ENCODE data around the gene RPS5. TPM values are rescaled to one million over a fixed set of nuclear protein-coding genes. Genes with fewer than 3 reads are reported as not detected.
A peak's percentile ranks its signal among the peaks of the same experiment; 100 is the strongest.

Gene RPS5
- total and polyA plus RNA-seq, 9 of the 15 experiments (the other 6 are each of a cell fraction or from before 2014, with no cell fraction given): 1,228 to 3,570 (median 2,484) TPM

GRCh38 chr19:58346961-58347929, 39.8 kb upstream of the RPS5 start (continued):
- TF ChIP-seq, protein P1, sequence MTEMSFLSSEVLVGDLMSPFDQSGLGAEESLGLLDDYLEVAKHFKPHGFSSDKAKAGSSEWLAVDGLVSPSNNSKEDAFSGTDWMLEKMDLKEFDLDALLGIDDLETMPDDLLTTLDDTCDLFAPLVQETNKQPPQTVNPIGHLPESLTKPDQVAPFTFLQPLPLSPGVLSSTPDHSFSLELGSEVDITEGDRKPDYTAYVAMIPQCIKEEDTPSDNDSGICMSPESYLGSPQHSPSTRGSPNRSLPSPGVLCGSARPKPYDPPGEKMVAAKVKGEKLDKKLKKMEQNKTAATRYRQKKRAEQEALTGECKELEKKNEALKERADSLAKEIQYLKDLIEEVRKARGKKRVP (CRISPR knock-in tag; IDR thresholded peaks at IDR 0.05): no peak
- TF ChIP-seq CHCHD3 (CRISPR knock-in tag; IDR thresholded peaks at IDR 0.05) (no peak), ETV5 (CRISPR knock-in tag; IDR thresholded peaks at IDR 0.05; ENCODE audit: low read depth) (peak; percentile 18; the same call in 1 of the 2 replicates), SAFB (IDR thresholded peaks at IDR 0.05; ENCODE audit: borderline replicate concordance, low read depth, low read length) (peak; percentile 25; the same call in 1 of the 2 replicates), BHLHE40 (IDR thresholded peaks at IDR 0.05; ENCODE audit: low read length) (peak; percentile 74), TBP (optimal IDR thresholded peaks at IDR 0.05; ENCODE audit: low read depth, low read length) (peak; percentile 32), RBM14 (IDR thresholded peaks at IDR 0.05; ENCODE audit: borderline replicate concordance, insufficient read depth, low read depth, low read length) (0 out of 2 replicates have a peak, but pooled peaks have one; percentile 9), STAT6 (CRISPR knock-in tag; IDR thresholded peaks at IDR 0.05) (0 out of 2 replicates have a peak, but pooled peaks have one; percentile 15), SP2 (IDR thresholded peaks at IDR 0.05; ENCODE audit: extremely low read depth, low read depth, low read length, poor library complexity, severe bottlenecking) (no peak), NCOR1 (IDR thresholded peaks at IDR 0.05) (no peak), COPS2 (conservative IDR thresholded peaks at IDR 0.05) (no peak), SRSF7 (optimal IDR thresholded peaks at IDR 0.05; ENCODE audit: low read depth, low read length) (no peak), KDM4B (IDR thresholded peaks at IDR 0.05; ENCODE audit: borderline replicate concordance in 2 of 2, low read depth in 1 of 2) (no peak), SAP30 (IDR thresholded peaks at IDR 0.05; ENCODE audit: borderline replicate concordance, insufficient read depth, low read depth, low read length, poor library complexity, severe bottlenecking) (no peak), RBM25 (IDR thresholded peaks at IDR 0.05; ENCODE audit: low read depth, low read length, severe bottlenecking) (no peak)
- TF ChIP-seq, protein P2, sequence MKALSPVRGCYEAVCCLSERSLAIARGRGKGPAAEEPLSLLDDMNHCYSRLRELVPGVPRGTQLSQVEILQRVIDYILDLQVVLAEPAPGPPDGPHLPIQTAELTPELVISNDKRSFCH (CRISPR knock-in tag; IDR thresholded peaks at IDR 0.05): no peak
- TF ChIP-seq, protein P2 (tag; IDR thresholded peaks at IDR 0.05): 0 out of 2 replicates have a peak, but pooled peaks have one; percentile 59
- TF ChIP-seq, protein P3, sequence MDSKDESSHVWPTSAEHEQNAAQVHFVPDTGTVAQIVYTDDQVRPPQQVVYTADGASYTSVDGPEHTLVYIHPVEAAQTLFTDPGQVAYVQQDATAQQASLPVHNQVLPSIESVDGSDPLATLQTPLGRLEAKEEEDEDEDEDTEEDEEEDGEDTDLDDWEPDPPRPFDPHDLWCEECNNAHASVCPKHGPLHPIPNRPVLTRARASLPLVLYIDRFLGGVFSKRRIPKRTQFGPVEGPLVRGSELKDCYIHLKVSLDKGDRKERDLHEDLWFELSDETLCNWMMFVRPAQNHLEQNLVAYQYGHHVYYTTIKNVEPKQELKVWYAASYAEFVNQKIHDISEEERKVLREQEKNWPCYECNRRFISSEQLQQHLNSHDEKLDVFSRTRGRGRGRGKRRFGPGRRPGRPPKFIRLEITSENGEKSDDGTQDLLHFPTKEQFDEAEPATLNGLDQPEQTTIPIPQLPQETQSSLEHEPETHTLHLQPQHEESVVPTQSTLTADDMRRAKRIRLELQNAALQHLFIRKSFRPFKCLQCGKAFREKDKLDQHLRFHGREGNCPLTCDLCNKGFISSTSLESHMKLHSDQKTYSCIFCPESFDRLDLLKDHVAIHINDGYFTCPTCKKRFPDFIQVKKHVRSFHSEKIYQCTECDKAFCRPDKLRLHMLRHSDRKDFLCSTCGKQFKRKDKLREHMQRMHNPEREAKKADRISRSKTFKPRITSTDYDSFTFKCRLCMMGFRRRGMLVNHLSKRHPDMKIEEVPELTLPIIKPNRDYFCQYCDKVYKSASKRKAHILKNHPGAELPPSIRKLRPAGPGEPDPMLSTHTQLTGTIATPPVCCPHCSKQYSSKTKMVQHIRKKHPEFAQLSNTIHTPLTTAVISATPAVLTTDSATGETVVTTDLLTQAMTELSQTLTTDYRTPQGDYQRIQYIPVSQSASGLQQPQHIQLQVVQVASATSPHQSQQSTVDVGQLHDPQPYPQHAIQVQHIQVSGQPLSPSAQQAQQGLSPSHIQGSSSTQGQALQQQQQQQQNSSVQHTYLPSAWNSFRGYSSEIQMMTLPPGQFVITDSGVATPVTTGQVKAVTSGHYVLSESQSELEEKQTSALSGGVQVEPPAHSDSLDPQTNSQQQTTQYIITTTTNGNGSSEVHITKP (IDR thresholded peaks at IDR 0.05; ENCODE audit: partially characterized antibody): peak; percentile 21
